WTC11 (cell line): ENCODE measurements around the gene FKBP5. TPM values are rescaled to one million over a fixed set of nuclear protein-coding genes. Genes with fewer than 3 reads are reported as not detected.
A peak's percentile ranks its signal among the peaks of the same experiment; 100 is the strongest.

ENCODE experiments used
- ATAC-seq: fragments of 200-7000 bp; cut with Tn5 transposase; 2 replicates; pipeline ENCODE4 v1.10.0; 2021; ENCODE audit warnings: mild to moderate bottlenecking, moderate library complexity
- CTCF ChIA-PET: fragments of 300-600 bp; sonication (Branson Sonifier 250); formaldehyde crosslinking; loops from one replicate; lab custom pipeline; 2021; ENCODE audit warnings: antibody characterized with exemption; lab: Charles Lee
- POLR2A ChIA-PET: fragments of 350-600 bp; sonication (Branson Sonifier 250); formaldehyde crosslinking; loops from one replicate; lab custom pipeline; 2021; ENCODE audit warnings: antibody characterized with exemption; lab: Charles Lee
- DNase-seq: peaks from one replicate; pipeline ENCODE4 v3.0.0; 2021; ENCODE audit warnings: low spot score
- H3K27ac Mint-ChIP-seq: 2 replicates; pipeline ENCODE4 v1.8.0; 2021; ENCODE audit warnings: mixed read lengths
- H3K27me3 Mint-ChIP-seq: 2 replicates; pipeline ENCODE4 v1.8.0; 2021; ENCODE audit warnings: low read depth, mild to moderate bottlenecking, moderate library complexity, mixed read lengths
- H3K36me3 Mint-ChIP-seq: 2 replicates; pipeline ENCODE4 v1.8.0; 2021; ENCODE audit warnings: mixed read lengths
- H3K4me1 Mint-ChIP-seq: 2 replicates; pipeline ENCODE4 v1.8.0; 2022; ENCODE audit warnings: mixed read lengths
- H3K4me3 Mint-ChIP-seq: 2 replicates; pipeline ENCODE4 v1.8.0; 2021; ENCODE audit warnings: mild to moderate bottlenecking, moderate library complexity, mixed read lengths
- H3K9me3 Mint-ChIP-seq: 2 replicates; pipeline ENCODE4 v1.8.0; 2021; ENCODE audit warnings: mixed read lengths
- ATF1 ChIP-seq: sonication (generic); formaldehyde crosslinking; IDR thresholded peaks from 2 replicates; pipeline ENCODE4 v1.8.1; 2023; ENCODE audit warnings: mild to moderate bottlenecking, moderate library complexity, missing genetic modification reagents
- CREM ChIP-seq: sonication (generic); formaldehyde crosslinking; IDR thresholded peaks from 2 replicates; pipeline ENCODE4 v1.8.1; 2022; ENCODE audit warnings: mild to moderate bottlenecking, missing genetic modification reagents, moderate library complexity
- ELF4 ChIP-seq: sonication (generic); formaldehyde crosslinking; IDR thresholded peaks from 2 replicates; pipeline ENCODE4 v1.8.1; 2022; ENCODE audit warnings: low read depth, mild to moderate bottlenecking, moderate library complexity, missing genetic modification reagents
- ETV6 ChIP-seq: sonication (generic); formaldehyde crosslinking; IDR thresholded peaks from 2 replicates; pipeline ENCODE4 v1.8.1; 2022; ENCODE audit warnings: mild to moderate bottlenecking, missing genetic modification reagents
- FOXP1 ChIP-seq: sonication (generic); formaldehyde crosslinking; IDR thresholded peaks from 2 replicates; pipeline ENCODE4 v1.8.0; 2022; ENCODE audit warnings: missing genetic modification reagents, mild to moderate bottlenecking, moderate library complexity, borderline replicate concordance
- FOXP4 ChIP-seq: sonication (generic); formaldehyde crosslinking; IDR thresholded peaks from 2 replicates; pipeline ENCODE4 v1.8.0; 2022; ENCODE audit warnings: mild to moderate bottlenecking, missing genetic modification reagents
- IRF1 ChIP-seq: sonication (generic); formaldehyde crosslinking; IDR thresholded peaks from 2 replicates; pipeline ENCODE4 v1.8.0; 2023; ENCODE audit warnings: missing genetic modification reagents
- MAX ChIP-seq: sonication (generic); formaldehyde crosslinking; IDR thresholded peaks from 2 replicates; pipeline ENCODE4 v1.8.0; 2022; ENCODE audit warnings: mild to moderate bottlenecking, missing genetic modification reagents
- MYBL2 ChIP-seq: sonication (generic); formaldehyde crosslinking; IDR thresholded peaks from 2 replicates; pipeline ENCODE4 v1.8.1; 2023; ENCODE audit warnings: mild to moderate bottlenecking, moderate library complexity, missing genetic modification reagents
- NFE2L1 ChIP-seq: sonication (generic); formaldehyde crosslinking; IDR thresholded peaks from 2 replicates; pipeline ENCODE4 v1.8.1; 2023; ENCODE audit warnings: missing genetic modification reagents
- NR1H2 ChIP-seq: sonication (generic); formaldehyde crosslinking; IDR thresholded peaks from 2 replicates; pipeline ENCODE4 v1.9.0; 2021; ENCODE audit warnings: mild to moderate bottlenecking, moderate library complexity, missing genetic modification reagents
- PRDM15 ChIP-seq: sonication (generic); formaldehyde crosslinking; IDR thresholded peaks from 2 replicates; pipeline ENCODE4 v1.8.0; 2022; ENCODE audit warnings: missing genetic modification reagents
- RELA ChIP-seq: sonication (generic); formaldehyde crosslinking; IDR thresholded peaks from 2 replicates; pipeline ENCODE4 v1.8.1; 2022; ENCODE audit warnings: missing genetic modification reagents, mild to moderate bottlenecking, borderline replicate concordance
- STAT6 ChIP-seq: sonication (generic); formaldehyde crosslinking; conservative IDR thresholded peaks from 2 replicates; pipeline ENCODE4 v1.8.1; 2023; ENCODE audit warnings: mild to moderate bottlenecking, low read depth, missing genetic modification reagents, moderate library complexity
- ZNF121 ChIP-seq: sonication (generic); formaldehyde crosslinking; IDR thresholded peaks from 2 replicates; pipeline ENCODE4 v1.8.0; 2023; ENCODE audit warnings: missing genetic modification reagents
- ZNF396 ChIP-seq: fragments of 250-450 bp; sonication (Bioruptor Pico); IDR thresholded peaks from 2 replicates; pipeline ENCODE4 v1.8.0; 2021; ENCODE audit warnings: mild to moderate bottlenecking, moderate library complexity, borderline replicate concordance
- ZNF512 ChIP-seq: sonication (generic); formaldehyde crosslinking; IDR thresholded peaks from 2 replicates; pipeline ENCODE4 v1.8.1; 2022; ENCODE audit warnings: missing genetic modification reagents, borderline replicate concordance
- total RNA-seq: library from RNA; stranded (reverse); gene quantifications from 3 replicates; pipeline ENCODE4 v1.2.3, GENCODE V29; 2021

FKBP5 gene
- total RNA-seq, 1 experiment from 2014 or later = 27.2 TPM

- CTCF ChIA-PET = interaction anchor here (0.9 to 2.3 kb wide), 8 partner anchors 9 to 205 kb away, joined by 3 to 11 read pairs (median 6); partner anchors contain the start of gene ARMC12
- H3K36me3 Mint-ChIP-seq = no peaks in the 10 kb centered on the region
- H3K27ac Mint-ChIP-seq = peak overlapping the region; percentile 19; the same call in 1 of the 2 replicates
- H3K4me1 Mint-ChIP-seq = peaks cover 59% of the 10 kb centered on the region
- POLR2A ChIA-PET = interaction anchor here (1.0 to 1.2 kb wide), 4 partner anchors 8 to 36 kb away, joined by 3 to 6 read pairs (median 4); no protein-coding TSS in a partner anchor
- H3K27me3 Mint-ChIP-seq = peaks cover 35% of the 10 kb centered on the region
- H3K4me3 Mint-ChIP-seq = peak overlapping the region; percentile 90
- H3K9me3 Mint-ChIP-seq = no peaks in the 10 kb centered on the region
- ATAC-seq = peak; percentile 1; the same call in 1 of the 2 replicates
- DNase-seq = peak; percentile 48
- TF ChIP-seq ELF4 (CRISPR knock-in tag) (0 out of 2 replicates have a peak, but pooled peaks have one; percentile 54), RELA (CRISPR knock-in tag) (peak; percentile 39; the same call in 1 of the 2 replicates), NR1H2 (CRISPR knock-in tag) (no peak), CREM (CRISPR knock-in tag) (no peak), ATF1 (CRISPR knock-in tag) (0 out of 2 replicates have a peak, but pooled peaks have one; percentile 47), STAT6 (CRISPR knock-in tag) (no peak), ZNF121 (CRISPR knock-in tag) (no peak), IRF1 (CRISPR knock-in tag) (peak; percentile 79), ETV6 (CRISPR knock-in tag) (0 out of 2 replicates have a peak, but pooled peaks have one; percentile 18), MYBL2 (CRISPR knock-in tag) (peak; percentile 62; the same call in 1 of the 2 replicates), FOXP4 (0 out of 2 replicates have a peak, but pooled peaks have one; percentile 29), MAX (CRISPR knock-in tag) (peak; percentile 52; the same call in 1 of the 2 replicates)
Measured at GRCh38 chr6:35727935-35728682, 39.4 kb upstream of the FKBP5 start.

- DNase-seq (peak; percentile 78), ATAC-seq (peak; percentile 33)
- H3K4me3 Mint-ChIP-seq = peak overlapping the region; percentile 78
- H3K27ac Mint-ChIP-seq = no peak overlapping the region
- no peaks in the 10 kb centered on the region for H3K36me3 Mint-ChIP-seq
- H3K4me1 Mint-ChIP-seq = peaks cover 51% of the 10 kb centered on the region
- ChIA-PET POLR2A (interaction anchor here (0.7 to 1.2 kb wide), 4 partner anchors 9 to 64 kb away, joined by 3 to 6 read pairs (median 3); no protein-coding TSS in a partner anchor), CTCF (interaction anchor here (0.5 to 2.3 kb wide), 10 partner anchors 9 to 205 kb away, joined by 3 to 11 read pairs (median 6); partner anchors contain the start of gene ARMC12)
- peaks cover 35% of the 10 kb centered on the region for H3K27me3 Mint-ChIP-seq
- no peaks in the 10 kb centered on the region for H3K9me3 Mint-ChIP-seq
- TF ChIP-seq PRDM15 (peak; percentile 66), FOXP1 (0 out of 2 replicates have a peak, but pooled peaks have one; percentile 59), NFE2L1 (CRISPR knock-in tag) (no peak; the same call in 1 of the 2 replicates), ZNF396 (CRISPR knock-in tag) (no peak), ZNF512 (CRISPR knock-in tag) (no peak)
Measured at GRCh38 chr6:35727231-35727934, 38.7 kb upstream of the FKBP5 start.
